ENCODE measurements around the gene CRYBB1.

CRYBB1 gene

DNA sequence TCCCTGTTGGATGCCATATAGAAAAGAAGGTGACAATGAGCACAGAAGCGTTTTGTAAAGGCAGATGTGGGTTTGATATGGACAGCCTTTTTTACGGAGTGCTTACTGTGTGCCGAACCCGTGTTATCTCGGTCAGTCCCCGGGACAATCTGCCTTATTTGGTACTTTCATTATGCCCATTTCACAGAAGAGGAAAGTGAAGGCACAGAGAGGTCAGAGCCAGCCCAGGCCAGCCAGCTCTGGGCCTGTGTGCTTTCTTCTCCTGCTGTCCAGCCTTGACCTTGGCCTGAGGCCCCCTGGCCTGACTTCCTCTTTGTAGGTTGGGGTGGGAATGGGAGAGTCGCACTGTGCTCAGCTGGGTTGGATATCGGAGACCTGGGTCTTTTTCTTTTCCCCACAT lies 628 bp upstream of the CRYBB1 start:
- no peak for TF ChIP-seq SIN3A (IDR thresholded peaks at IDR 0.05; ENCODE audit: borderline replicate concordance, insufficient read depth, low read length)
- TF ChIP-seq POLR2AphosphoS5 (IDR thresholded peaks at IDR 0.05; ENCODE audit: low read depth, low read length): no peak
- no peak for TF ChIP-seq TAF1 (IDR thresholded peaks at IDR 0.05; ENCODE audit: borderline replicate concordance, insufficient read depth, low read length)
- no peak for TF ChIP-seq FOXP2 (optimal IDR thresholded peaks at IDR 0.05; ENCODE audit: borderline replicate concordance, extremely low read depth, extremely low read length, insufficient read depth)
- no peak for TF ChIP-seq REST (IDR thresholded peaks at IDR 0.05; ENCODE audit: insufficient read depth in 1 of 2, low read depth in 2 of 2, low read length in 2 of 2)

- TF ChIP-seq TAF1 (IDR thresholded peaks at IDR 0.05; ENCODE audit: borderline replicate concordance, insufficient read depth, low read length) (no peak), FOXP2 (optimal IDR thresholded peaks at IDR 0.05; ENCODE audit: borderline replicate concordance, extremely low read depth, extremely low read length, insufficient read depth) (no peak), REST (IDR thresholded peaks at IDR 0.05; ENCODE audit: insufficient read depth in 1 of 2, low read depth in 2 of 2, low read length in 2 of 2) (no peak), POLR2AphosphoS5 (IDR thresholded peaks at IDR 0.05; ENCODE audit: low read depth, low read length) (no peak), SIN3A (IDR thresholded peaks at IDR 0.05; ENCODE audit: borderline replicate concordance, insufficient read depth, low read length) (no peak)
These were observed 1.2 kb downstream of the CRYBB1 start for GRCh38 chr22:26616650-26617049.

- TF ChIP-seq POLR2AphosphoS5 (IDR thresholded peaks at IDR 0.05; ENCODE audit: low read depth, low read length) (no peak), FOXP2 (optimal IDR thresholded peaks at IDR 0.05; ENCODE audit: borderline replicate concordance, extremely low read depth, extremely low read length, insufficient read depth) (no peak), REST (IDR thresholded peaks at IDR 0.05; ENCODE audit: insufficient read depth in 1 of 2, low read depth in 2 of 2, low read length in 2 of 2) (no peak)
These were observed 1.9 kb downstream of the CRYBB1 start for GRCh38 chr22:26615830-26616435.

DNA sequence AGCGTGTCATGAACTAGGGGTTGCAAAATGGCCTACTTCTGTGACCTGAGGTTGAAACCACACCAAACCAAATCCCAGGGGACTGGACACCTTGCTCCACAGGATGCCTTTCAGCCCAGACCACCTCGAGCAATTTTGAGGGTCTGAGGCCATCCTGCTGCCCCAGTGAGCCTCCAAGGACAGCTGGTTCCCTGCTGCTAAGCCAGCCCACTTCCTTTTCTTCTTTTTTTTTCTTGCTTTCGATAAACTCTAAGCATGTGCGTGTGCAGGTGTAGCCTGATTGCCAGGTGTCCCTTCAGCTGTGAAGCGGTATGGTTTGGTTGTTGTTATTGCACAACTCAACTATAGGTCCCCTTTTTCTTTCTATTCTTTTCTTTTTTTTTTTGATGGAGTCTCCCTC lies 2.7 kb downstream of the CRYBB1 start:
- TF ChIP-seq FOXP2 (optimal IDR thresholded peaks at IDR 0.05; ENCODE audit: borderline replicate concordance, extremely low read depth, extremely low read length, insufficient read depth) (no peak), REST (IDR thresholded peaks at IDR 0.05; ENCODE audit: insufficient read depth in 1 of 2, low read depth in 2 of 2, low read length in 2 of 2) (no peak), POLR2AphosphoS5 (IDR thresholded peaks at IDR 0.05; ENCODE audit: low read depth, low read length) (no peak), TAF1 (IDR thresholded peaks at IDR 0.05; ENCODE audit: borderline replicate concordance, insufficient read depth, low read length) (no peak), SIN3A (IDR thresholded peaks at IDR 0.05; ENCODE audit: borderline replicate concordance, insufficient read depth, low read length) (no peak)

DNA sequence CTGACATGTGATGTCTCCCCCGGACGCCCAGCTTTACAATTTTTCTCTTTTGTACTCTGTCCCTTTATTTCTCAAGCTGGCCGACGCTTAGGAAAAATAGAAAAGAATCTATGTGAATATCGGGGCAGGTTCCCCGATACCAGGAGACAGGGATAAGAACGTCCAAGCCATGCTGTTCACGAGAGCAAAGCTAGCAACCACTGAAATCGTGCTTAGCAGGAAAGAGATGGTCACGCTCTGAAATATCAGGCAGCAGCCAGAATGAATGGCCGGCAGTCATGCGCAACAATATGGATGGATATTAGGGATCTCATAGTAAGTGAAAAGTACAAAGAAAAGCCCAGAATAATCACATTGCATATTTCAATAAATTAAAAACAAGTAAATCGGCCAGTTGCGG lies 3.5 kb downstream of the CRYBB1 start:
- TF ChIP-seq TAF1 (IDR thresholded peaks at IDR 0.05; ENCODE audit: borderline replicate concordance, insufficient read depth, low read length): no peak
- no peak for TF ChIP-seq REST (IDR thresholded peaks at IDR 0.05; ENCODE audit: insufficient read depth in 1 of 2, low read depth in 2 of 2, low read length in 2 of 2)
- no peak for TF ChIP-seq FOXP2 (optimal IDR thresholded peaks at IDR 0.05; ENCODE audit: borderline replicate concordance, extremely low read depth, extremely low read length, insufficient read depth)
- no peak for TF ChIP-seq POLR2AphosphoS5 (IDR thresholded peaks at IDR 0.05; ENCODE audit: low read depth, low read length)
- no peak for TF ChIP-seq SIN3A (IDR thresholded peaks at IDR 0.05; ENCODE audit: borderline replicate concordance, insufficient read depth, low read length)

Measured in PFSK-1 (cell line).